Cardiac fibroblast (primary cell): ENCODE measurements around the gene ARGLU1.

Experiments used
- DNase-seq, 2 donors: peaks; one replicate each; pipeline versions ENCODE4 v3.0.0 to v3.0.0-alpha.2; 2010; ENCODE audit warnings: low read depth in 2 of 2
- H3K4me3 ChIP-seq, 2 donors: replicated peaks in 1 of 2; 1 replicate in 1 of 2; 2 replicates in 1 of 2; pipeline ENCODE4 v1.5.1; 2011; ENCODE audit warnings: low read depth in 2 of 2, low read length in 2 of 2, mild to moderate bottlenecking in 2 of 2, moderate library complexity in 1 of 2
- TF ChIP-seq, protein P1 (sequence below): IDR thresholded peaks from one replicate; pipeline ENCODE4 v1.5.1; 2011; ENCODE audit warnings: low read depth, mild to moderate bottlenecking, low read length, inconsistent platforms

The ARGLU1 gene

DNA sequence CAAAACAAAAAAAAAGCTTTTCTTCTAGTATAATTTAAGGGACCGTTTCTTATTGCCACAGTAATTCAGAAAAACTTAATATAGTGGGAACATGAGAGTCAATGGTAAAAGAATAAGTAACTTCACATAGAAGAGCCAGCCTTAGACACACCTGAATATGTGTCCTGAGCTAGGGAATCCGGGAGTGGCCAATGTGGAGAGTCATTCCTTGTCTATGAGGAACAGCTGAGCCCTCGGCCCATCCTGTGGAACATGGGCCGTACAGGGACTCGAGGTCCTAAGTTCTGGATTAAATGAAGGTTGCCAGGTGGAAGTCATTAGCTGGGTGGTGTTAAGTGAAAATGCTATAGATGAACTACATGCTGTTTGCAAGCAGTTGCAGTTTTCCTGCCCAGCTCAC lies 64.7 kb downstream of the ARGLU1 start:
- no peak overlapping the region for H3K4me3 ChIP-seq
- DNase-seq: no peak
- TF ChIP-seq, protein P1, sequence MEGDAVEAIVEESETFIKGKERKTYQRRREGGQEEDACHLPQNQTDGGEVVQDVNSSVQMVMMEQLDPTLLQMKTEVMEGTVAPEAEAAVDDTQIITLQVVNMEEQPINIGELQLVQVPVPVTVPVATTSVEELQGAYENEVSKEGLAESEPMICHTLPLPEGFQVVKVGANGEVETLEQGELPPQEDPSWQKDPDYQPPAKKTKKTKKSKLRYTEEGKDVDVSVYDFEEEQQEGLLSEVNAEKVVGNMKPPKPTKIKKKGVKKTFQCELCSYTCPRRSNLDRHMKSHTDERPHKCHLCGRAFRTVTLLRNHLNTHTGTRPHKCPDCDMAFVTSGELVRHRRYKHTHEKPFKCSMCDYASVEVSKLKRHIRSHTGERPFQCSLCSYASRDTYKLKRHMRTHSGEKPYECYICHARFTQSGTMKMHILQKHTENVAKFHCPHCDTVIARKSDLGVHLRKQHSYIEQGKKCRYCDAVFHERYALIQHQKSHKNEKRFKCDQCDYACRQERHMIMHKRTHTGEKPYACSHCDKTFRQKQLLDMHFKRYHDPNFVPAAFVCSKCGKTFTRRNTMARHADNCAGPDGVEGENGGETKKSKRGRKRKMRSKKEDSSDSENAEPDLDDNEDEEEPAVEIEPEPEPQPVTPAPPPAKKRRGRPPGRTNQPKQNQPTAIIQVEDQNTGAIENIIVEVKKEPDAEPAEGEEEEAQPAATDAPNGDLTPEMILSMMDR: no peak

DNA sequence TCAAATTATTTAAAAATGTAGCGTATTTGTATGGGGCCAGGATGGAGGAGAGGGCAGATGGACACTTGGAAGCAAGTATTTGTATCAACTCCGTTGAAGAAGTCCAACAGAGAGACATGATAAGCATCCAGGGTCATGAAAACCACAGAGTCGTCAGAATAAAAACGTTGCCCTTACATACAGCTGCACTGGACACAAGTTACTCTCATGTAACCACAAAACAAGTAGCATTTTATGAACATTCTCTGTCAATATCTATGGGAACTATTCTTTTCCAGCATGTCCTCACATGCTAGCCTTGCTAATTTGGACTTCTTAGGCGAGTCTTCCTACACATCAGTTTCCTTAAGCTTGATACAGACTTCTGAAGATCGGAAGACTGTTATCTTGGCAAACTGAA lies 67.5 kb downstream of the ARGLU1 start:
- DNase-seq: peak; percentile 18 to 35
- TF ChIP-seq, protein P1: no peak

DNA sequence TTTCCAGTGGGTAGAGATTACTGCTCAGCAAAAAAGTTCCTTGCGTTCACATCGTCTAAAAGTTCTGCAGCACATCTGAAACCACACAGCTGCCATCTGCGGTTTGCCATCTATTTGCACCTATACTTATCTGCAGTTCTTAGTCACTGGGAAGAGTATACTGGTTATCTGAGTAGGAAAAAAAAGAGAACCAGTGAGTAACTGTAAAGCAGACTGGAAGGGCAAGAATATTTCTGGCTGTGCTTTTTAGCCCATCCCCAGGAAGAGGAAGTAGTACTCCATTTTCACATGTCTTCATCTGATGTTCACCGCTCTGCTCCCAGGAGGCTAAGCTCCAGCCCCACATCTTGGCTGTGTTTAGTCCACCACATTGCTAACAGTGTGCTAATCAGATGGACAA lies 68.0 kb downstream of the ARGLU1 start:
- H3K4me3 ChIP-seq: no peak overlapping the region
- peak; percentile 38 to 56 for DNase-seq
- TF ChIP-seq, protein P1: no peak

More for the DNA sequence above, 67.5 kb downstream of the ARGLU1 start:
- H3K4me3 ChIP-seq: no peak overlapping the region

DNA sequence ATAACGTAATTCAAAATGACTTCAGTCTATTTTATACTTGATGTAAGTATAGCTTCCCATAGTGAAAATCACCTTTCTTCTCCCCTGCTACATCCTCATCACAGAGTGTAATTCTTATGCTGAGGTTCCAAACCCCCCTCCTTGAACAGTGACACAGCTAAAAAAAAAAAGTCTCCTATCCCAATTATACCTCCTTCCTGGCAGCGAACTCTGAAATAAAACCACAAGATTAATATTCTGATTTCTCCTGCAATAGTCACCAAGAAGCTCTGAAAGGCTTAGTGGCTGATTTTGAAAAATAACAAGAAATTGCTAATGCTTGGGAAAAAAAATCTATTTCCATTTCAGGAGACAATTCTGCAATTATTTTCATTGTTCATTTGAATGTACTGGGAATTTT lies 68.8 kb downstream of the ARGLU1 start:
- no peak overlapping the region for H3K4me3 ChIP-seq
- DNase-seq: no peak
- TF ChIP-seq, protein P1: no peak

DNA sequence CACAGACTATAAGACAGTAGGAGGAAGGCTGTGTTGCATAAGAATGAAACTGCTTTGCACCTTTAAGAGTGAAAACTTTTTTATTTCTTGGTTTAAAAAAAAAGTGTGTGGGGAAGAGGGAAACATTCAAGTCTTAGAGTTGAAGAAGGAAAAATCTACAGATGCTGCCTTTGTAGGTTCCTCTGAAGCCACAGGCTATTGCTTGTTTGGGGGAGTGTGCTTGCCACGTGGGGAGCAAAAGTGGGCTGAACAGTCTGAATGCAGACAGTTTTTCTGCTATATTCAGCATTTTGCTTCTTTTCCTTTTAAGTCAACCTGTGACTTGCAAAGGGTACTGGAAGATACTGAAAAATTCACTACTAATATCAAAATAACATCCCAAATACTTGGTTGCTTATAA lies 69.4 kb downstream of the ARGLU1 start:
- no peak for DNase-seq
- TF ChIP-seq, protein P1: no peak
- H3K4me3 ChIP-seq: no peak overlapping the region

DNA sequence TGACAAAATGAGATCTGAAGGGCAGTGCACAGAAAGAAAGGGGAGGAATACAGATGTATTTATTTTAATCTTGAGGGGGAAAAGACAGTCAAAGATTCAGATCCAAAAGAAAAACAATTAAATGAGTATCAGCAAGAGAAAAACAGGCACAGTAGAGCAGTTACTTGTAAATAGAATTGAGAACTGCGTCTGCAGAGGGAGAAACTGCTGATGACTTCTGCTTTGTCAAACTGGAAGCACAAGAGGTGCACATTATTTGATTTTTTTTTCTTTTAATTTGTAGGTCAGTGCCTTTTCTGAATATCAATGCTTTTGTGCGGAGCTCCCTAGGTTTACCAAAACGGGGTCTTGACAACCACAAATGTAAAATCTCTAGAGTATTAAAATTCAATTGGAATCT lies 69.8 kb downstream of the ARGLU1 start:
- no peak for DNase-seq
- TF ChIP-seq, protein P1: no peak
- no peak overlapping the region for H3K4me3 ChIP-seq

DNA sequence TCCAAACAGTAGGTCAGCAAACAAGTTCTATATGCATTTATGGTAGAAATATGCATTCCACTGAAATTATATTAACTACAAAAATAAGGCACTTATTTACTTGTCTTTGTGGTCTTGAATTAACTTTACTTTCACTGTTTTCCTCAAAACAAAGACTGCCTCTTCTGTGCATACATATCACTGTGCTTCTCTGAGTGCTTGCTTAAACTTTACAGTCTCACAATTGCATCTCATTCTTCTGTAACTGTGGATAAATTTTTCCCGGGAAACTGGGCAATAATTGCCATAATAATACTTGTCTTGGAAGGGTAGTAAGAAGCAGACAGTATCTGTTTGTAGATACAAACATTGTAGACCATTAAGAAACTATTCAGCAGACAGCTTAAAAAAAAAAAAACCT lies 70.9 kb downstream of the ARGLU1 start:
- no peak overlapping the region for H3K4me3 ChIP-seq
- TF ChIP-seq, protein P1: no peak
- no peak for DNase-seq
